NCI-H524 (cell line): ENCODE measurements around the gene PSAT1.

Experiments used
- DNase-seq, 2 experiments: peaks; one replicate each; lab custom pipeline; 2025; lab: John Stamatoyannopoulos, UW

Gene PSAT1

GRCh38 chr9:78365748-78366697 lies 69.1 kb downstream of the PSAT1 start:
- DNase-seq = peak in 1 of 2 experiments; percentile 9

GRCh38 chr9:78366827-78367226 lies 69.9 kb downstream of the PSAT1 start:
- peak in 1 of 2 experiments; percentile 4 for DNase-seq

GRCh38 chr9:78368236-78368635 lies 71.3 kb downstream of the PSAT1 start:
- DNase-seq = no peak

GRCh38 chr9:78369639-78370219 lies 72.8 kb downstream of the PSAT1 start:
- peak in 1 of 2 experiments; percentile 48 for DNase-seq

GRCh38 chr9:78370991-78371390 lies 74.1 kb downstream of the PSAT1 start:
- DNase-seq = no peak

GRCh38 chr9:78371981-78372380 lies 75.1 kb downstream of the PSAT1 start:
- DNase-seq = no peak
